ENCODE results near the gene PSMD14. TPM values are rescaled to one million over a fixed set of nuclear protein-coding genes. Genes with fewer than 3 reads are reported as not detected.
A peak's percentile ranks its signal among the peaks of the same experiment; 100 is the strongest.
"Not testable (repeated sequence)": the region's sequence is repeated elsewhere in the genome, so short reads cannot be mapped to it uniquely, and the experiment has no call there.

Gene PSMD14
- total RNA-seq, 2 experiments from 2014 or later: 68.3 to 86.1 TPM

- no peak for DNase-seq
- Mint-ChIP-seq H3K4me3 (peak overlapping the region; percentile 87), H3K27ac (peak overlapping the region; percentile 98), H3K27me3 (peaks cover under 1% of the 10 kb centered on the region), H3K4me1 (peaks cover 32% of the 10 kb centered on the region), H3K9me3 (ENCODE audit: low read depth) (no peaks in the 10 kb centered on the region), H3K36me3 (peaks cover 25% of the 10 kb centered on the region)
- no peak for ATAC-seq
- CTCF ChIA-PET: interaction anchor here (1.3 kb wide), 1 partner anchor 84 kb away, joined by 3 read pairs; no protein-coding TSS in a partner anchor
These were observed 549 bp upstream of the PSMD14 start for GRCh38 chr2:161307676-161308075.

GRCh38 chr2:161312996-161313395 lies 4.8 kb downstream of the PSMD14 start:
- CTCF ChIA-PET: no interaction called here
- no peak overlapping the region for H3K4me3 Mint-ChIP-seq
- no peak for DNase-seq
- H3K27ac Mint-ChIP-seq: no peak overlapping the region
- no peak for ATAC-seq
- H3K36me3 Mint-ChIP-seq: peaks cover 33% of the 10 kb centered on the region
- no peaks in the 10 kb centered on the region for H3K27me3 Mint-ChIP-seq
- peaks cover 32% of the 10 kb centered on the region for H3K4me1 Mint-ChIP-seq
- no peaks in the 10 kb centered on the region for H3K9me3 Mint-ChIP-seq (ENCODE audit: low read depth)

- Mint-ChIP-seq H3K27me3 (no peaks in the 10 kb centered on the region), H3K4me3 (no peak overlapping the region), H3K36me3 (peaks cover 32% of the 10 kb centered on the region), H3K4me1 (peaks cover 21% of the 10 kb centered on the region), H3K27ac (no peak overlapping the region), H3K9me3 (ENCODE audit: low read depth) (no peaks in the 10 kb centered on the region)
- CTCF ChIA-PET: no interaction called here
- ATAC-seq (no peak), DNase-seq (no peak)
These were observed 7.2 kb downstream of the PSMD14 start for GRCh38 chr2:161315380-161315779.

GRCh38 chr2:161316701-161317100 lies 8.5 kb downstream of the PSMD14 start:
- H3K36me3 Mint-ChIP-seq: peaks cover 35% of the 10 kb centered on the region
- DNase-seq (no peak), ATAC-seq (no peak)
- no peaks in the 10 kb centered on the region for H3K9me3 Mint-ChIP-seq (ENCODE audit: low read depth)
- H3K27me3 Mint-ChIP-seq: no peaks in the 10 kb centered on the region
- peaks cover 15% of the 10 kb centered on the region for H3K4me1 Mint-ChIP-seq
- no peak overlapping the region for H3K27ac Mint-ChIP-seq
- CTCF ChIA-PET: no interaction called here
- no peak overlapping the region for H3K4me3 Mint-ChIP-seq

GRCh38 chr2:161321944-161322648 lies 13.9 kb downstream of the PSMD14 start:
- H3K4me3 Mint-ChIP-seq: no peak overlapping the region
- no peaks in the 10 kb centered on the region for H3K27me3 Mint-ChIP-seq
- H3K9me3 Mint-ChIP-seq (ENCODE audit: low read depth): no peaks in the 10 kb centered on the region
- H3K4me1 Mint-ChIP-seq: peaks cover 3% of the 10 kb centered on the region
- DNase-seq: no peak
- H3K36me3 Mint-ChIP-seq: peaks cover 52% of the 10 kb centered on the region
- H3K27ac Mint-ChIP-seq: no peak overlapping the region
- CTCF ChIA-PET: no interaction called here
- ATAC-seq: no peak

- ATAC-seq (no peak), DNase-seq (no peak)
- CTCF ChIA-PET: interaction anchor here (0.5 kb wide), 1 partner anchor 267 kb away, joined by 3 read pairs; no protein-coding TSS in a partner anchor
- Mint-ChIP-seq H3K4me3 (no peak overlapping the region), H3K27me3 (no peaks in the 10 kb centered on the region), H3K4me1 (peaks cover 1% of the 10 kb centered on the region), H3K27ac (no peak overlapping the region), H3K36me3 (peaks cover 50% of the 10 kb centered on the region), H3K9me3 (ENCODE audit: low read depth) (no peaks in the 10 kb centered on the region)
These were observed 16.7 kb downstream of the PSMD14 start for GRCh38 chr2:161324876-161325275.

GRCh38 chr2:161327582-161327981 lies 19.4 kb downstream of the PSMD14 start:
- no peaks in the 10 kb centered on the region for H3K27me3 Mint-ChIP-seq
- DNase-seq: no peak
- H3K36me3 Mint-ChIP-seq: peaks cover 43% of the 10 kb centered on the region

GRCh38 chr2:161332371-161332967 lies 24.2 kb downstream of the PSMD14 start:
- no peak overlapping the region for H3K27ac Mint-ChIP-seq
- H3K36me3 Mint-ChIP-seq: peaks cover 26% of the 10 kb centered on the region
- no peaks in the 10 kb centered on the region for H3K4me1 Mint-ChIP-seq
- H3K4me3 Mint-ChIP-seq: no peak overlapping the region
- CTCF ChIA-PET: no interaction called here
- H3K27me3 Mint-ChIP-seq: no peaks in the 10 kb centered on the region
- DNase-seq (no peak), ATAC-seq (no peak)
- H3K9me3 Mint-ChIP-seq (ENCODE audit: low read depth): no peaks in the 10 kb centered on the region

More at GRCh38 chr2:161327582-161327981, 19.4 kb downstream of the PSMD14 start:
- CTCF ChIA-PET: no interaction called here
- Mint-ChIP-seq H3K4me1 (peaks cover 1% of the 10 kb centered on the region), H3K4me3 (no peak overlapping the region), H3K27ac (no peak overlapping the region), H3K9me3 (ENCODE audit: low read depth) (no peaks in the 10 kb centered on the region)
- no peak for ATAC-seq

GRCh38 chr2:161335626-161336025 lies 27.4 kb downstream of the PSMD14 start:
- CTCF ChIA-PET: no interaction called here
- DNase-seq (no peak), ATAC-seq (no peak)
- H3K27me3 Mint-ChIP-seq: no peaks in the 10 kb centered on the region
- H3K27ac Mint-ChIP-seq: no peak overlapping the region
- peaks cover 33% of the 10 kb centered on the region for H3K36me3 Mint-ChIP-seq
- no peaks in the 10 kb centered on the region for H3K9me3 Mint-ChIP-seq (ENCODE audit: low read depth)
- no peak overlapping the region for H3K4me3 Mint-ChIP-seq
- peaks cover 2% of the 10 kb centered on the region for H3K4me1 Mint-ChIP-seq

GRCh38 chr2:161337247-161337646 lies 29.0 kb downstream of the PSMD14 start:
- CTCF ChIA-PET: no interaction called here
- no peak for DNase-seq
- no peak overlapping the region for H3K4me3 Mint-ChIP-seq

GRCh38 chr2:161339532-161339931 lies 31.3 kb downstream of the PSMD14 start:
- ATAC-seq; H3K9me3 Mint-ChIP-seq (ENCODE audit: low read depth); H3K4me3 Mint-ChIP-seq; CTCF ChIA-PET; H3K27ac Mint-ChIP-seq; H3K27me3 Mint-ChIP-seq; H3K4me1 Mint-ChIP-seq; DNase-seq: not testable (repeated sequence)
- peaks cover 37% of the 10 kb centered on the region for H3K36me3 Mint-ChIP-seq

More at GRCh38 chr2:161337247-161337646, 29.0 kb downstream of the PSMD14 start:
- Mint-ChIP-seq H3K27me3 (no peaks in the 10 kb centered on the region), H3K36me3 (peaks cover 36% of the 10 kb centered on the region), H3K9me3 (ENCODE audit: low read depth) (peaks cover 3% of the 10 kb centered on the region), H3K27ac (no peak overlapping the region), H3K4me1 (peaks cover 2% of the 10 kb centered on the region)
- no peak for ATAC-seq

GRCh38 chr2:161340930-161341413 lies 32.7 kb downstream of the PSMD14 start:
- ATAC-seq: peak; percentile 45
- CTCF ChIA-PET; DNase-seq; H3K27ac Mint-ChIP-seq; H3K4me3 Mint-ChIP-seq; H3K4me1 Mint-ChIP-seq; H3K9me3 Mint-ChIP-seq (ENCODE audit: low read depth); H3K27me3 Mint-ChIP-seq: not testable (repeated sequence)
- H3K36me3 Mint-ChIP-seq: peaks cover 40% of the 10 kb centered on the region

- Mint-ChIP-seq H3K4me1 (peaks cover 2% of the 10 kb centered on the region), H3K36me3 (peaks cover 43% of the 10 kb centered on the region)
These were observed 35.0 kb downstream of the PSMD14 start for GRCh38 chr2:161343235-161343634.

GRCh38 chr2:161344692-161345091 lies 36.5 kb downstream of the PSMD14 start:
- no peak overlapping the region for H3K27ac Mint-ChIP-seq
- H3K4me1 Mint-ChIP-seq: no peaks in the 10 kb centered on the region
- H3K27me3 Mint-ChIP-seq: no peaks in the 10 kb centered on the region
- ATAC-seq (no peak), DNase-seq (no peak)
- H3K36me3 Mint-ChIP-seq: peaks cover 45% of the 10 kb centered on the region
- no peak overlapping the region for H3K4me3 Mint-ChIP-seq
- CTCF ChIA-PET: no interaction called here
- peaks cover 6% of the 10 kb centered on the region for H3K9me3 Mint-ChIP-seq (ENCODE audit: low read depth)

More at GRCh38 chr2:161343235-161343634, 35.0 kb downstream of the PSMD14 start:
- Mint-ChIP-seq H3K9me3 (ENCODE audit: low read depth) (peaks cover 6% of the 10 kb centered on the region), H3K27ac (no peak overlapping the region), H3K4me3 (no peak overlapping the region), H3K27me3 (no peaks in the 10 kb centered on the region)
- ATAC-seq (no peak), DNase-seq (no peak)
- CTCF ChIA-PET: interaction anchor here (0.7 kb wide), 1 partner anchor 869 kb away, joined by 4 read pairs; no protein-coding TSS in a partner anchor

Measured in activated CD8-positive, alpha-beta memory T cell treated with anti-CD3 and anti-CD28 coated beads, Interleukin-2, amount 10 ng/mL, durations not matched to agents 7 days and 5 days (primary cell).